GM12878 (cell line): ENCODE data around the gene HOXD9. TPM values are rescaled to one million over a fixed set of nuclear protein-coding genes. Genes with fewer than 3 reads are reported as not detected.

ENCODE experiments used
- ATAC-seq: fragments of 200-7000 bp; cut with Tn5 transposase; 3 replicates; pipeline ENCODE4 v1.9.1; 2020; ENCODE audit warnings: mild to moderate bottlenecking, moderate library complexity
- BruUV-seq: library from RNA; stranded (reverse); fragments of 400-500 nt; replicated peaks from 2 replicates; lab custom pipeline; 2021; lab: Mats Ljungman, UMichigan
- CTCF ChIA-PET: fragments of 300-600 bp; sonication (Branson Sonifier 250); formaldehyde crosslinking; extraction: SDS; loops from one replicate; lab custom pipeline; 2021; ENCODE audit warnings: inconsistent platforms; lab: Yijun Ruan, JAX
- POLR2A ChIA-PET: fragments of 350-600 bp; formaldehyde crosslinking; extraction: SDS; loops from one replicate; lab custom pipeline; 2021; ENCODE audit warnings: inconsistent platforms; lab: Charles Lee
- RAD21 ChIA-PET: fragments of 300-600 bp; sonication (Branson Sonifier 250); formaldehyde crosslinking; loops from one replicate; lab custom pipeline; 2023; ENCODE audit warnings: antibody characterized with exemption; ENCODE audit not compliant: unreplicated experiment; lab: Charles Lee
- SMC1A ChIA-PET: fragments of 300-600 bp; sonication (Branson Sonifier 250); formaldehyde crosslinking; loops from one replicate; lab custom pipeline; 2023; ENCODE audit not compliant: unreplicated experiment, uncharacterized antibody; lab: Charles Lee
- DNase-seq: peaks from one replicate; pipeline ENCODE4 v3.0.0-alpha.2; 2011; ENCODE audit warnings: low read depth, low spot score
- FAIRE-seq: peaks from 3 replicates; lab custom pipeline; 2011; peaks lifted over from hg19 to GRCh38; lab: Jason Lieb, UNC
- H2AFZ ChIP-seq: 2 replicates; pipeline ENCODE4 v1.6.0; 2011; ENCODE audit warnings: low read depth, low read length, control low read depth; ENCODE audit not compliant: control insufficient read depth
- H3K27ac ChIP-seq: 2 replicates; pipeline ENCODE4 v1.5.1; 2011; ENCODE audit warnings: control low read depth; ENCODE audit not compliant: control insufficient read depth, insufficient read depth
- H3K27me3 ChIP-seq, 2 experiments: replicated peaks in 1 of 2; 2 replicates each; pipeline versions ENCODE4 v1.6.0 to v1.6.1; 2011; ENCODE audit warnings: low read length in 1 of 2; ENCODE audit not compliant: control insufficient read depth in 2 of 2, insufficient read depth in 2 of 2
- H3K36me3 ChIP-seq, 2 experiments: 2 replicates each; pipeline ENCODE4 v1.5.1; 2011; ENCODE audit warnings: low read length in 1 of 2; ENCODE audit not compliant: control insufficient read depth in 2 of 2, insufficient read depth in 2 of 2
- H3K4me1 ChIP-seq: 2 replicates; pipeline ENCODE4 v1.6.1; 2011; ENCODE audit warnings: mild to moderate bottlenecking, low read length, moderate library complexity, mixed read lengths; ENCODE audit not compliant: control insufficient read depth, insufficient read depth
- H3K4me2 ChIP-seq: 2 replicates; pipeline ENCODE4 v1.6.0; 2011; ENCODE audit warnings: control low read depth; ENCODE audit not compliant: control insufficient read depth, insufficient read depth
- H3K4me3 ChIP-seq: fragments of 200-600 bp; sonication (generic); 2 replicates; pipeline ENCODE4 v1.5.1; 2016
- H3K79me2 ChIP-seq: 2 replicates; pipeline ENCODE4 v1.6.0; 2011; ENCODE audit warnings: low read length; ENCODE audit not compliant: control insufficient read depth, insufficient read depth
- H3K9ac ChIP-seq: 2 replicates; pipeline ENCODE4 v1.8.0; 2011; ENCODE audit warnings: low read length, control low read depth, mixed read lengths; ENCODE audit not compliant: control insufficient read depth, insufficient read depth
- H3K9me3 ChIP-seq: replicated peaks from 3 replicates; pipeline ENCODE4 v1.5.1; 2011; ENCODE audit warnings: mild to moderate bottlenecking, low read length; ENCODE audit not compliant: control insufficient read depth, insufficient read depth
- H4K20me1 ChIP-seq: 2 replicates; pipeline ENCODE4 v1.6.0; 2011; ENCODE audit not compliant: control insufficient read depth, insufficient read depth
- CUX1 ChIP-seq: IDR thresholded peaks from 2 replicates; pipeline ENCODE4 v1.6.1; 2012; ENCODE audit warnings: improper control_type of control experiment, low read depth, low read length; ENCODE audit not compliant: insufficient replicate concordance
- E4F1 ChIP-seq: fragments of 450-650 bp; IDR thresholded peaks from 2 replicates; pipeline ENCODE4 v1.6.1; 2018; ENCODE audit warnings: borderline replicate concordance, mild to moderate bottlenecking; ENCODE audit not compliant: partially characterized antibody
- FOXM1 ChIP-seq: IDR thresholded peaks from 2 replicates; pipeline ENCODE4 v1.6.1; 2012; ENCODE audit warnings: low read depth, mild to moderate bottlenecking, inconsistent platforms, low read length, moderate library complexity
- KAT2A ChIP-seq: conservative IDR thresholded peaks from 2 replicates; pipeline ENCODE4 v1.6.1; 2011; ENCODE audit warnings: low read depth, low read length; ENCODE audit not compliant: control insufficient read depth
- NR2F1 ChIP-seq: fragments of 450-650 bp; conservative IDR thresholded peaks from 2 replicates; pipeline ENCODE4 v1.6.1; 2017; ENCODE audit warnings: mild to moderate bottlenecking
- ZBTB40 ChIP-seq: fragments of 450-650 bp; IDR thresholded peaks from 2 replicates; pipeline ENCODE4 v1.6.1; 2016; ENCODE audit warnings: mild to moderate bottlenecking, moderate library complexity, borderline replicate concordance
- WGBS: methylation state at CpG from one replicate; pipeline ENCODE4 v1.1.6; 2016; ENCODE audit warnings: low lambda C conversion rate; ENCODE audit not compliant: insufficient replicate concordance, insufficient coverage; ENCODE audit errors: missing lambda C conversion rate; 5-methylcytosine and 5-hydroxymethylcytosine counted together
- in situ Hi-C: fragments of 300-500 bp; cut with MboI; formaldehyde crosslinking; loops from 9 replicates; pipeline ENCODE4 v1.14.3; 2018; ENCODE audit warnings: mixed read lengths
- intact Hi-C: fragments of 100-400 bp; cut with micrococcal nuclease; formaldehyde crosslinking; loops from one replicate; pipeline ENCODE4 v1.14.2; 2022; ENCODE audit not compliant: unreplicated experiment
- polyA plus RNA-seq, 11 experiments: library from polyadenylated mRNA; depleted of rRNA in 4 of 11; unstranded in 6 of 11; stranded (reverse) in 5 of 11; fragments of >200 nt; fragmentation: Nextera tagmentation in 4 of 11; fragmentation: Illumina TruSeq in 1 of 11; extraction: Ambion mirVana in 4 of 11; extraction: Trizol in 1 of 11; gene quantifications; 1 replicate in 1 of 11; 2 replicates in 10 of 11; pipeline versions ENCODE4 v1.2.1 to v1.2.3, GENCODE V29; 2011 to 2016; ENCODE audit warnings: inconsistent platforms in 2 of 11, missing spikeins in 2 of 11, low read depth in 1 of 11
- total RNA-seq, 4 experiments: library from RNA; depleted of rRNA in 3 of 4; stranded (reverse); fragments of >200 nt in 3 of 4; fragmentation: Illumina TruSeq in 1 of 4; extraction: Trizol in 1 of 4; gene quantifications; 2 replicates each; pipeline versions ENCODE4 v1.2.1 to v1.2.3, GENCODE V29; 2013 to 2021

HOXD9 gene
- total and polyA plus RNA-seq, 10 of the 15 experiments (the other 5 are each of a cell fraction or from before 2014, with no cell fraction given) = not detected

GRCh38 chr2:176081376-176081836, 41.1 kb upstream of the HOXD9 start (continued):
- TF ChIP-seq ZBTB40 (no peak), E4F1 (no peak)
- TF ChIP-seq, all 136 proteins: peak for 0

GRCh38 chr2:176081837-176082524, 40.5 kb upstream of the HOXD9 start:
- ATAC-seq = no peak
- intact Hi-C loops (loop anchor here (10.0 kb wide), 1 partner anchor 197 kb away; no protein-coding TSS in a partner anchor), in situ Hi-C loops (no loop called here)
- Histone ChIP-seq H3K79me2 (no peaks in the 10 kb centered on the region), H3K4me2 (no peak overlapping the region), H3K9me3 (peaks cover 20% of the 10 kb centered on the region; the same call in 2 of the 3 replicates), H3K9ac (no peak overlapping the region), H3K27ac (no peak overlapping the region), H3K27me3 (peaks cover 5 to 19% of the 10 kb centered on the region in 2 experiments), H3K4me1 (no peaks in the 10 kb centered on the region), H2AFZ (no peak overlapping the region), H3K4me3 (no peak overlapping the region), H3K36me3 (no peaks in the 10 kb centered on the region), H4K20me1 (no peaks in the 10 kb centered on the region)
- WGBS = 74% methylated on average over 60 of the region's 62 CpGs
- POLR2A ChIA-PET = no interaction called here
- CTCF ChIA-PET = no interaction called here
- no peak for FAIRE-seq
- no peak for TF ChIP-seq NR2F1
- TF ChIP-seq FOXM1 = no peak
- TF ChIP-seq CUX1 = no peak
- no peak for TF ChIP-seq KAT2A
- no peak for DNase-seq
- BruUV-seq = no TSS peak
- RAD21 ChIA-PET = no interaction called here
- SMC1A ChIA-PET = no interaction called here
